GM19239 (cell line): ENCODE measurements around the gene EMILIN2.
A peak's percentile ranks its signal among the peaks of the same experiment; 100 is the strongest.
"Not testable (repeated sequence)": the region's sequence is repeated elsewhere in the genome, so short reads cannot be mapped to it uniquely, and the experiment has no call there.

Source experiments
- DNase-seq: peaks from one replicate; pipeline ENCODE4 v3.0.0; 2011; ENCODE audit warnings: low spot score; ENCODE audit not compliant: insufficient read length
- FAIRE-seq: peaks from 2 replicates; lab custom pipeline; 2011; peaks lifted over from hg19 to GRCh38; lab: Jason Lieb, UNC

EMILIN2 gene

GRCh38 chr18:2840521-2840920 is 6.3 kb upstream of the EMILIN2 start:
- DNase-seq (no peak), FAIRE-seq (no peak)

- no peak for FAIRE-seq
These were observed 3.7 kb upstream of the EMILIN2 start for GRCh38 chr18:2843146-2843545.

GRCh38 chr18:2845172-2845571 is 1.6 kb upstream of the EMILIN2 start:
- no peak for DNase-seq
- no peak for FAIRE-seq

More at GRCh38 chr18:2843146-2843545, 3.7 kb upstream of the EMILIN2 start:
- DNase-seq, result no peak

DNA sequence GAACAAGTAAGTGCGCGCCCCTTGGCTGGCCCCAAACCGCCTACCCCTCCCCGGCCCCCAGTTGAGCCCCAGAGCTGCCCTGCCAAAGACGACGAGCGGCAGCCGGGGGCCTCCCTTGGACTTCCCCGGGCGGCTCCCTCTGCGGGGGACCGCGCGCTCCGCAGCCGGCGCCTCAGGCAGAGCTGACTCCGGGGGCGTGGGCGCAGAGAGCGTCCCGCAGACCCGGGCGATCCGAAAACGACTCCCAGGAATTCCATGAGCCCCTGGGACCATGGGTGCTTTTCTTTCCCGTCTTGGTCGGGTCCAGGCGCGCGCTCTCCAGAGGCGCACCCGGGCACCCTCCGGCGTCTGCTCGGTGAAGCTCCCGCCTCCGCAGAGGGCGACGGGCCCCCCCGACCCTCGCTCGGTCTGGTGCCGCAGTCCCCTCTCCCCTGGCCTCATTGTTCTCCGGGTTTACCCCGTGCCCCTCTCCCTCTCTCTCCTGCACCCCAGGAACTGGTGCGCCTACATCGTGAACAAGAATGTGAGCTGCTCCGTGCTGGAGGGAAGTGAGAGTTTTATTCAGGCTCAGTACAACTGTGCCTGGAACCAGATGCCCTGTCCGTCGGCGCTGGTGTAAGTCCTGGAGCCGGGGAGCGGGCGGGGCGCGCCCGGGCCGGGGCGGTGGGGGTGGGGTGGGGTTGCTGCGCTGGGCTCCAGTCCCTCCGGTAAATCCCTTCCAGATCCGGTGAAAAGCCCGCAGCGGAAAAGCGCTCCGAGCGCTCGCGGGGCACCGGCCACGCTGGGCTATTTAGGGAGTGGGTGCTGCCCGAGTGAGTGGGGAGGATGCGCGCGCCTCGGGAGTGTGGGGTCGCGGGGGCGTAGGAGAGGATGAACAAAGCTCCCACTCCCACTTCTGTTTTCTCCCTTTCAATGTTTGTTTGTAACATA is 776 bp downstream of the EMILIN2 start:
- peak; percentile 45 for DNase-seq

DNA sequence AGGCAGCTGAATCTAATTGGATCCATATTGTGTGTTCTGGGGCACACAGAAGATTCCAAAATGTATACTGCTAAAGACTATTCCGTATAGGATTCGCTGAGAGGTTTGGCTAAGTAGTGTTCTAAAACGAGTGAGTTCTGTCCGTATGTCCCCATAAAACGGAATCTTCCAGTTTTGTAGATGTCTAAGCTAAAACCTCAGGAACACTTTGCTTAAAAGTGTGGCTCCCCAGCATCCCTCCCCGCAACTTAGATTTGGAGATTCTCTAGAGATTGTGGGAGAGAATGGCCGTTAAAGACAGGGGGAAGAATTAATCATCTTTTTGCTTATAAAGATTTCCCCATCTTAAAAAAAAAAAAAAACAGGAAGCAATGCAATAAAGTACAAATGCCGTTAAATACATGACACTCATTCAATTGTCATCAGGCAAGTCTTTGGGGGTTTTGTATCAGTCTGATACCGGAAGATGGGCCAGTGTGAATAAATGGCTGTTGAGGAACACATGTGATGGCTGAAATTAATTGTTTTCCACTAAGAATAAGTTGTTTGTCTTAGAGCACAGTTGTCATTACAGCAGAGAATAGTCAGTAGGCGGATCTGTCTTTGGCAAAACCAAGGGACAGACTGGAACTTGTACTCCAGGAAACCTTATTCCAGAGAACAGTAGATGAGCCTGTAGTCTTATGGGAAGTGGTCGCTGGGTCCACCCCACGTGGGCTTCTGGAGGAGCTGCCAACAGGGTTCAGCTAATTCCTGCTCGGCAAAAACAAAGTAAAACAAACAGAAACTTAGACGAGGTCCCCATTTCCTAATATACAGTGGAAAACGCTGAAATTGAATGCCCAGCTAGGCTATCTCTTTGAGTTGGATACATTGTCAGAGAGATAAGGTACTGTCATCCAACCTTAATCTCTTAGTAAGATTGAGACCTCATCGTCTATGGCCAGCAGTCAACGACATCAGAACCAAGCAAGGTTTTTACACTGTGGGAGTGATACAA is 1.7 kb downstream of the EMILIN2 start:
- DNase-seq, result no peak
- no peak for FAIRE-seq

More for the DNA sequence above, 776 bp downstream of the EMILIN2 start:
- no peak for FAIRE-seq

- no peak for FAIRE-seq
- no peak for DNase-seq
These were observed 4.0 kb downstream of the EMILIN2 start for GRCh38 chr18:2850816-2851215.

DNA sequence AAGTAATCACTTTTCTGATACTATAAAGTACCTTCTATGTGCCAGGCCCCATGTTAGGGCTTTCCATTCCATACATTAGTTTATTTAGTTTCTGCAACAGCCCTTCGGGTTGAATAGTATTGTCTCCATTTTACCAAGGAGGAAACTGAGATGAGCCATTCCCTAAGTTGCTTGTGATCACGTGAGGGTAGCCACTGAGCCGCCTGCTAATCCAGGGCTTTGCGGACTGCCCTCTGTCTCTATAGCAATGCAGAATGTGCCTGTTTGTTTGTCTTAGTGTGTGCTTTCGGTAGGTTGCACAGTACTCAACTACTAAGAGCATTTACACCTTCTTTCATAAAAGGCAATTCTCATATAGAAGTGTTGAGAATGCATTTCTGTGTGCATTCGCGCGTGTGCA is 5.0 kb downstream of the EMILIN2 start:
- no peak for FAIRE-seq
- DNase-seq, result no peak

- DNase-seq, FAIRE-seq: not testable (repeated sequence)
These were observed 5.7 kb downstream of the EMILIN2 start for GRCh38 chr18:2852460-2852859.

GRCh38 chr18:2853173-2853925 is 6.5 kb downstream of the EMILIN2 start:
- DNase-seq (no peak), FAIRE-seq (no peak)

DNA sequence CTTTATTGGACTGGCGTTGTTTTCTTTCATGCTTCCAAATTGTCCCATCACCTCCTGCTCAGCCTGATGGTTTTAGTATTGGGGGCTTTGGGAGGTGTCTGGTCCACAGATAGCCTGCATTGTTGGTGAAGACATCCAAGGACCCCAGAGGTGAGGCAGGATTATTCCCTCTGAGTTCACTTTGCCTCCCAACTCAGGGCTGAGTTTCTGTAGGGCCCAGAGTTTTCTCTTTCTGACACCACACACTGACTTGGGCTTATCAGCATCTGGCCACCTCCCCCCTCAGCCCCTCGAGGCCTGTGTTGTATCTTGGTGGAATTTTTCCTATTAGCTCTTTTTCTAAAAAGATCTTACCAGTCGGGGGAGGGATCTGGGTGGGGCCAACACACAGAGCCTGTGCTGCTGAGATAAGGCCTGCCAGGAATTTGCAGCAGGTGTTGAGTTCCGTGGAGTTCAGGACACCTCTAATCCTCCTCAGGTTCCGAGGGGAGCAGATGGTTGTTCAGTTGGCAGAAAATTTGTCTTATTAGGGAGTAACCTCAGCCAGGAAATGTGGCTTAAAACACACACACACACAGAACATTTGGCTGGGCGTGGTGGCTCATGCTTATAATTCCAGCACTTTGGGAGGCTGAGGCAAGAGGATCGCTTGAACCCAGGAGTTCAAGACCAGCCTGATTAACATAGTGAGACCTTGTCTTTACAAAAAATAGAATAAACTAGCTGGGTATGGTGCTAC is 7.3 kb downstream of the EMILIN2 start:
- FAIRE-seq, result no peak

DNA sequence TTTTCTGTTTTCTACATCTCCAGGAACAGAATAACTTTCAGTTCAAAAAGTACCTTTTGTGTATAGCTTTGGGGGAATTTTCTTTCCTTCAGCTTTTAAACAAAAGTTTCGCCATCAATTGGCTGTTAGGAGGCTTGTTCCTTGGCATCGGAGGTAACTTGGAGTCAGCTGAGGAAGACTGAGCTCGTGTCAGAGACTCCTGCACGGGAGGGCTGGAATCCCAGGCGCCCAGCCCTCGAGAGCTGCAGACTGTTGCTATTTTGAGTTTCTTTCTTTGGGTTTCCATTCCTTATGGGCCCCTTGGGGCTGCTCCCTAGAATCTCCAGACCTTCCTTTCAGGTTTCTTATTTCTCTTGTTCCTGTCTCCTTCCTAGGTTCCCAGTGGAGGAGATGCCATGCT is 8.1 kb downstream of the EMILIN2 start:
- DNase-seq (no peak), FAIRE-seq (no peak)

More for the DNA sequence above, 7.3 kb downstream of the EMILIN2 start:
- DNase-seq, result no peak

DNA sequence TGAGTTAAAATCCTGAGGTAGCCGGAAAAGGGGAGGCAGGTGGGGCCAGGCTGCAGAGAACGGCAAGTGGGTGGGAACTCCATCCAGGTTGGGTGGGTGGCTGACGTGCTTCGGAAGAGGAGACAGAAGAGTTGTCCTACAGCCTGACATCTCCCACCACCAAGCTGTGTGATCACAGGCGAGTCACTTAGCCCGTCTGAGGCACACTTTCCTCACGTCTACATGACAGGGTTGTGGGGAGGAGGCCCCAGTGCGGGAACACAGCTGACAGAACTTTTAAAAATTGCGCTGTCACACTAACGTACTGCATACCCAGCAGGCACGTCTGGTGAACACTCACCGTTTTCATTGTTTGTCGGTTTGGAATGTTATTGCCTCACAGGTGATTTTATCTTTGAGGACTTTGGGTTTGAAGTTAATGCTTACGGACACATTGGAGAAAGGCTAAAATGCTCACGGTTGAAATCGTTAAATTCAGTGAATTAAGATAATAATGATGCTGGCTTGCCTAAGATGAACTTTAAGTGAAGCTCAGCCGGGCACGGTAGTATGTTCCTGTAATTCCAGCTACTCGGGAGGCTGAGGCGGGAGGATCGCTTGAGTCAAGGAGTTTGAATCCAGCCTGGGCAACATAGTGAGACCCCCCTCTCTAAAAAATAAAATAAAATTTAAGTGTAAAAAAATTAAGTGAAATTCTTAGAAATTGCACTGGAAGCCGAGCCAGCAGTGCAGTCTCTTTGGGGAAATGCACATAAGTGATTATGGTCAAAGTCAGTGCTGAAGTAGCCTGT is 8.9 kb downstream of the EMILIN2 start:
- DNase-seq, result no peak
- FAIRE-seq, result no peak

DNA sequence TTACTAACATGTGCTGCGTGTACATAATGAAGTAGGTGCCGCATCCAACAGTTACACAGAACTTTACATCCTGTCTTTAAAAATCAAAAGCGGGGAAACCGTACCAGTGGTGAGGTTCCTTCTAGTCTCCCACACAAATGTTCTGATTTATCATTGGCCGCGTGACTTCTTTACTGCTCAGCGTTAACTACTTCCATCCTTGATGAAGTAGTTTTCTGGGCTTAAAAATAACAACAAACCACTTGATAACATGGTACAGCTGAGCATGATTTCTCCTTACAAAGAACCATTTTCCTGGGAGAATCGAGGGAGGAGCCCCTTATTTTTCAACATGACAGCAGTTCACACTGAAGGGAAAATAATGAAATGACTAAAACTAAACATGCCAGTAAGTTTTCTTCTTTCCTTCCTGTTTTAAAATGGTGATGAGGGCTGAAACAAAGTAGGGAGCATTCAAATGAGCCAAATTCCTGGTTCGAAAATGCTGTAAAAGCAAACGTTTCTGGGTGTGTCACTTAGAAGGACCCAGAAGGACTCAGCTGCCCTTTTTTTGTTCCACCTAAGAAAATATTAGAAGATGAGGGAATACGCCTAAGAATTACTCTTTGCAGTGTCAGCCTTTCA is 9.9 kb downstream of the EMILIN2 start:
- no peak for DNase-seq
- no peak for FAIRE-seq

DNA sequence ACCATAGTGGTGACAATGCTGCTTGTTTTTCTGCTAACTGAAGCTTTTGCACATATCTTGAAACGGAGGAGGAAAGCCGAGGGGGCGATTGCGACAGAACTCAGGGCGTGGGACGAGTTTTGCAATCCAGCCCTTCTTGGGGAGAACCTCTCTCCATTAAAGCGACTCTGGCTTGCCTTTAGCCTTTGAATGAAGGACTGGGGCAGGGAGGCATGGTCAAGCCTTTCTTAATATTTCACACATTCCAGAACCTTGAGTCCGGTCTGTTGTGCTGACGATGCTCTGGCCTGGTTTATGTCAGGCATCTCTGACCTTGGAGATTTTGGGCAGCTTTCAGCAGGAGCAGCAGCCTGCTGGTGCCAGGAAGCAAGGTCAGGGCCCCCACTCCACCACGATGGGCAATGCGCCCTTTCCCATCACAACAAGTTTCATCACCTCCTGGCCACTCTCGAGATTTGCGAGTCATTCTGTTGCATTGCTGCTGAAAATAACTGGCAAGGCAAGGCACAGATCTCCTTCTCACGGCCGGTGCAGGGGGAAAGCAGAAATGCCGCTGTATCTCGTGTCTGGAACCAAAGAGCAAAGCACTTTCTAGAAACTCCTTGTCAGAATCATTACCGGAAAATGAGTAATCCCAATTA is 10.8 kb downstream of the EMILIN2 start:
- DNase-seq (no peak), FAIRE-seq (no peak)

DNA sequence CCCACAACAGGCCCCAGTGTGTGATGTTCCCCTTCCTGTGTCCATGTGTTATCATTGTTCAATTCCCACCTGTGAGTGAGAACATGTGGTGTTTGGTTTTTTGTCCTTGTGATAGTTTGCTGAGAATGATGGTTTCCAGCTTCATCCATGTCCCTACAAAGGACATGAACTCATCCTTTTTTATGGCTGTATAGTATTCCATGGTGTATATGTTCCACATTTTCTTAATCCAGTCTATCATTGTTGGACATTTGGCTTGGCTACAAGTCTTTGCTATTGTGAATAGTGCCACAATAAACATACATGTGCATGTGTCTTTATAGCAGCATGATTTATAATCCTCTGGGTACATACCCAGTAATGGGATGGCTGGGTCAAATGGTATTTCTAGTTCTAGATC is 13.6 kb downstream of the EMILIN2 start:
- DNase-seq, FAIRE-seq: not testable (repeated sequence)

DNA sequence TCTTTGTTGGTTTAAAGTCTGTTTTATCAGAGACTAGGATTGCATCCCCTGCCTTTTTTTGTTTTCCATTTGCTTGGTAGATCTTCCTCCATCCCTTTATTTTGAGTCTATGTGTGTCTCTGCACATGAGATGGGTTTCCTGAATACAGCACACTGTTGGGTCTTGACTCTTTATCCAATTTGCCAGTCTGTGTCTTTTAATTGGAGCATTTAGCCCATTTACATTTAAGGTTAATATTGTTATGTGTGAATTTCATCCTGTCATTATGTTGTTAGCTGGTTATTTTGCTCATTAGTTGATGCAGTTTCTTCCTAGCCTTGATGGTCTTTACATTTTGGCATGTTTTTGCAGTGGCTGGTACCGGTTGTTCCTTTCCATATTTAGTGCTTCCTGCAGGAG is 17.2 kb downstream of the EMILIN2 start:
- DNase-seq, FAIRE-seq: not testable (repeated sequence)

DNA sequence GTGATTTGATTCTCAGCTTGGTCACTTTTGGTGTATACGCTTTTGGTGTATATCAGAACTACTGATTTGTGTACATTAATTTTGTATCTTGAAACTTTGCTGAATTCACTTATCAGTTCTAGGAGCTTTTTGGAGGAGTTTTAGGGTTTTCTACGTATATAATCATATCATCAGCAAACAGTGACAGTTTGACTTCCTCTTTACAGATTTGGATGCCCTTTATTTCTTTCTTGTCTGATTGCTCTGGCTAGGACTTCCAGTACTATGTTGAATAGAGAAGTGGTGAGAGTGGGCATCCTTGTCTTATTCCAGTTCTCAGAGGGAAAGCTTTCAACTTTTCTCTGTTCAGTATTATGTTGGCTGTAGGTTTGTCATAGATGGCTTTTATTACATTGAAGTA is 19.7 kb downstream of the EMILIN2 start:
- FAIRE-seq, DNase-seq: not testable (repeated sequence)

DNA sequence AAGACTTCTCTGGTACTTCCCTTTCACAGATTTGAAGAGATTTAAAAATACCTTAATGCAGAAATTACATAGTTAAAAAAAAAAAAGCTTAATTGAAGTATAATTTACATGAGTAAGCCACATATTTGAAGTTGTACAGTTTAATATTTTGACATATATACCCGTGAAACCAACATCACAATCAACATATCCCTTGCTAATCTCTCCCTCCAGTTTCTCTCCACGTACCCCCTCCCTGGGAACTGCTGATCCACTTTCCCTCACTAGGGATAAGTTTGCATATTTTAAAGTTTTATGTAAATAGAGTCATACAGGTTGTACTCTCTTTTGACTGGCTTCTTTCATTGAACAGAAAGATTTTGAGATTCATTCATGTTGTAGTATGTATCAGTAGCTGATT is 22.4 kb downstream of the EMILIN2 start:
- FAIRE-seq, result no peak
- no peak for DNase-seq
